GM21529 (cell line): ENCODE data around the gene ANKDD1A.
A peak's percentile ranks its signal among the peaks of the same experiment; 100 is the strongest.

Experiments used
- ATAC-seq: cut with Tn5 transposase; IDR thresholded peaks from one replicate; pipeline ENCODE4 v1.9.1; 2021; ENCODE audit not compliant: unreplicated experiment

The ANKDD1A gene

DNA sequence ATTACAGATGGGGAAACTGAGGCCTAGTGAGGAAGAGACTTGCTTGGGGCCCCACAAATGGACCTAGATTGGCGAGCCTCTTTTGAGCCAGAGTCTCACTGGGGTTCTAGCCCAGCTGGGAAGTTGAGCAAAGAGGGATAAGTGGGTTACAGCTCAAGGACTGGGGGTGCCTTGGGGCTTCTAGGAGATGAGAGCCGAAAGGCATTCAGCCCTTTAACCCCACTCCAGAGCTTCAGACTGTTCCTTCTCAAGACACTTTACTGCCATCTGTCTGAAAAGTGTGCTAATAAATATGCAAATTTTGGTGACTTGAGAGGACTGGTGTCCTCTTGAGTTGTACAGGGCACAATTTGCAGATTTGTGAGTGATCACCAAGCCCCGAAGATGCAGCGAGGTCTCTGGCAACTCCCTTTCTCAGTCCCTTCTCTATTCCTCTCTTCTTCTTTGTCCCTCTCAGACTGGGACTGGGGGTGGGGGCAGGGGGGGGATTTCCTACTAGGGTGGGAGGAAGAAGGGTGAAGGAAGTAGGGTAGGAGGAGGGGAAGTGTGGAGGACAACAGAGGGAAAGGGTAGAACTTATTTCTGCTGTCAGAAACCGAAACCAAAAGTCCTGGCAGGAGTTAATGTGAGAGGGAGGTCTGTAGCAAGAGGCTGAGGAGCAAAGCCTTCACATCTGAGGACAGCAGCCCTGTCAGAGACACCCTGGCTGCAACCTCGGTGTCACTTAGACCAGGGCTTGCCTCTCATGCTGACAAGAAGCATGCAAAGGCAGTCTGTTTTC, 16.2 kb upstream of the ANKDD1A start:
- peak; percentile 22 for ATAC-seq

DNA sequence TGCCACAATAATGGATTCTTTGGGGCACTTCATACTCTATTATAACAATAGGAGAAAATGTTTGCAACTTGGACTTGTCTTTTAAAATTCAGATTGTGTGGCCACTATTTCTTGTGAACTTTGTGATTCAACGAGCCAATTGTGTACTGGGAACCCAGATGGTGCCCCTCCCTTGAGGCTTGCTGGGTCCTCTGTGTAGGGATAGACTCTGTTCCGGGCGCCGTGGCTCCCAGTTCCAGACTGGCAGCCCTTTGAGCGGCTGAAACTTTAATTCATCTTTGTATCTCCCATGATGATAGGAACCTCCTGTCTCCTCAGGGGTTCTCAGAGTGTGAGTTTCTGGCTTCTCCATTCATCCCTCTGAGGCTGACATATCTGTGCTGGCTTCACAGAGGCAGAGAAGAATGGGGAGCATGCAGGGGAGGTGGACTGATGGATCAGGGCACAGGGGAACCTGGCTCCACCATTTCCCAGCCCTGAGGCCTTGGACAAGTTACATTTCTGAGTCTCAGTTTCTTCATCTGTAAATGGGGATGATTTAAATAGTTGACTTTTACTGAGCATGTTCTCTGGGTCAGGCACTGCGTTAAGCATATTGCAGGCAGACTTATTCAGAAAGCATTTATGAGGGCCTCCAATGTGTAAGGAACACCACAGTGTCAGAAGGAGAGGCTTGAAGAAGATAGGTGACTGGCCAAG, 15.2 kb upstream of the ANKDD1A start:
- no peak for ATAC-seq

DNA sequence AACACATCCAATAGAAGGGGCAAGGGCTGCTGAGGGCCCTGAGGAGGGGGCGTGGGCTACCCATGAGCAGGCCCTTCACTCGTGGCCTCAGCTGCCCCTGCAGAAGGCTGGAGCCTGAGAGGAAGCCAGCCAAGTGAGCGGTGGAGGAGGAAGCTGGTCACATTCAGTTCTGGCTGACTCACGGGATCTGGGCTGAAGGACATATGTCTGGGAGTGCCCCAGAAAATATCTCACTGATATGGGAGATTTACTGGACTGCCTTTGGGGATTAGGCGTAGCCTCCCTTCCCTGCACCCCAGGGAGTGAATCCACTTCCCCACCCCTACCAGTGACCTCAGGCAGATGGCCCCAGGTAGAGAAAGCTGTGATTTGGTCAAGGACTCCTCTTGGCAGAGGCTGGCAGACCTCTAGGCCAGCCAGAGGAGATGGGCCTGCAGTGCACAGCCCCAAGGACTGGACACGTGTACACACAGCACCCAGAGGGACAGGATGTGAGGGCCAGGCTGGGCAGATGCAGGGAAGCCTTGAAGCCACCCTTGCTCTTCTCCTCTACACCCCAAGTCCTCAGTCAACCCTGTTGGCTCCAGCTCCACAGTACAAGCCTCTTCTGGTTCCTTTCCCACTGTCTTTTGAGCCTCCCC, 14.2 kb upstream of the ANKDD1A start:
- ATAC-seq = no peak

DNA sequence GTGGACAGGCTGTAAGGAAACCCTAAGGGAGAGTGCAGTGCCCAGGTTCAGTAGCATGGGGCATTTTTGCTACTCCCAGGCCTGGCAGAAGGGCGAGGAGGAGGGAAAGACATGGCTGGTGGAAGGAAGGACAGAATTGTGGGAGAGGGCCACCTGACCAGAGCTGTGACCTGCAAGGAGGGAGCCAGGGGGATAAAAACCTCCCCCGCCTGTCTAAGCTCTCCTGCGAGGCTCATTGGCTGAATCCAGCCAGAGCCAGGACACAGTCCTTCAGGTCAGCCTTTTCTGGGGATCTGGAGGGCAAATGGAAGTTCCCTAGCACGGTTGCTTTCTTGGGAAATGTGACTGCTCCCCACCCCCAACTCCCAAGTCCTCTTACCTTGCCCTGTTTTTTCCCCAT, 13.3 kb upstream of the ANKDD1A start:
- ATAC-seq = no peak

DNA sequence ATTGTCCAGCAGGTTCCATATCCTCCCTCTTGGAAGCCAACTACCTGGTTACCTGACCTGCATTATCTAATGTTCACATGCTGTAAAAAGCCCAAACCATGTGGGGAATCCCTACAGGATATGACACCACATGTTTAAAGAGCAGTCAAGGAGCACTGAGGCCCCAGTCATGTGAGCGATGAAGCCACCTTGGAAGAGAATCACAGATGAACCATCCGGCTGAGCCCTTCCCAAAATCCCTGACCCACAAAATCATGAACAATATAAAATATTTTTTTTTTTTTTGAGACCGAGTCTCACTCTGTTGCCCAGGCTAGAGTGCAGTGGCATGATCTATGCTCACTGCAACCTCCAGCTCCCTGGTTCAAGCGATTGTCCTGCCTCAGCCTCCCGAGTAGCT, 10.6 kb upstream of the ANKDD1A start:
- no peak for ATAC-seq

DNA sequence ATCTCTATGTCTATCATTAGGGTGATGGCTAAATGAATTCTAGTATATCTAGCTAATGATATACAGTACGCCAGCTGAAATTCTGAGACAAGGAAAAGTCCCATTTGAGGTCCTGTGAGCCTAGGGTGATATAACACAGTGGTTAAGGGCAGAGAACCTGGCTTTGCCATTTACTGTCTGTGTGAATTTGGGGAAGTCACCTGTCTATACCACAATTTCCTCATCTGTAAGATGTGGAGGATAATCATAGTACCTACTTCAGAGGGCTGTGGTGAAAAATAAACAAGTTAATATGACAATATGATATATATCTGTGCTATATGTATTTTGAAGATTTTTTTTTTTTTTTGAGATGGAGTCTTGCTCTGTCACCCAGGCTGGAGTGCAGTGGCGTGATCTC, 9.8 kb upstream of the ANKDD1A start:
- ATAC-seq = no peak

DNA sequence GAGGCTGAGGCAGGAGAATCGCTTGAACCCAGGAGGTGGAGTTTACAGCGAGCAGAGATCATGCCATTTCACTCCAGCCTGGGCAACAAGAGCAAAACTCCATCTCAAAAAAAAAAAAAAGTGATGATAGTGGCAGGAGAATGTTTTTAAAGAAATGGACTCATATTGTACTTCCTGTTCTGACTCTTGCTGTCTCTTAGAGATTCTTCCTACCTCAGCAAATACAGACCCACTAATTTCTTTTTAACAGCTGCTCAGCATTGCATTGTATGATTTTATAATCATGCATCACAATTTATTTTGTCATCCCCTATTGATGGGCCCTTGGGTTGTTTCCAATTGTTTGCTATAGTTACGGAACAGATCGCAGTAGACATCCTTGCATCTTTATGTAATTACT, 8.8 kb upstream of the ANKDD1A start:
- ATAC-seq = no peak

DNA sequence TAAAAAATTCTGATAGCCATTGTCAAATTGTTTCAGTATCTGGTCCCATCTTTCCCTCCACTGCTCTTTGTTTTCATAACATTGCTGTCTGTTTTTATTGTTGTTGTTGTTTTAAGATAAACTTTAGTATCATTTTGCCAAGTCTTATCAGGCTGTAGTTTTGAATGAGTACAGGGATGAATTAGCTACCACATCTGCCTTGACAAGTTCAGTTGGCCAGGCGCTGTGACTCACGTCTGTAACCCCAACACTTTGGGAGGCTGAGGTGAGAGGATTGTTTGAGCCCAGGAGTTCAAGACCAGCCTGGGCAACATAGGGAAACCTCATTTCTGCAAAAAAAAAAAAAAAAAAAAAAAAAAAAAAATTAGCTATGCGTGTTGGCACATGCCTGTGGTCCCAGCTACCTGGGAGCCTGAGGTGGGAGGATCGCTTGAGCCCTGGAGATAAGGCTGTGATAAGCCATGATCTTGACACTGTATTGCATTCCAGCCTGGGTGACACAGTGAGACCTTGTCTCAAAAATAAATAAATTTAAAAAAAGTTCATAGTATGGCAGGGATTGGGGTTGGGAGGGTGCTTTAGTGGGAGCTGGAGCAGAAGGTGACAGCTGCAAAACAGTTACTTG, 8.3 kb upstream of the ANKDD1A start:
- ATAC-seq = no peak

DNA sequence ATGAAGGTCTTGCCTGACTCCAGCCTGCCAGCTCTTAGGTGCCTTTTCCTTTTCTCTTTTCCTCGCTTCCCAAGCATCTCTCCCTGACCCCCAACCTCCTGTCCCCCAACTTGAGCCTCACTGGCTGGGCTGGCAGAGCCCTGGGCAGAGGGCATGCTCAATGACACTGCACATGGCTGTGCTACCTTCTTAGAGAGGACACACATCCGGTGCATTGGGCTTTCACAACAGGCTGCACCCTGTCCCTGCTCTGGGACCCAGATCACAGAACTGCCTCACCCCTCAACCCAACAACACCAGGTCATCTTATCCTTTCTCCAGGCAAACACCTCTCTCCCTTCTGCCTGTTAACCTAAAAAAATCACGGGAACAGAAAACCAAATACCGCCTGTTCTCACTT, 7.5 kb upstream of the ANKDD1A start:
- no peak for ATAC-seq

DNA sequence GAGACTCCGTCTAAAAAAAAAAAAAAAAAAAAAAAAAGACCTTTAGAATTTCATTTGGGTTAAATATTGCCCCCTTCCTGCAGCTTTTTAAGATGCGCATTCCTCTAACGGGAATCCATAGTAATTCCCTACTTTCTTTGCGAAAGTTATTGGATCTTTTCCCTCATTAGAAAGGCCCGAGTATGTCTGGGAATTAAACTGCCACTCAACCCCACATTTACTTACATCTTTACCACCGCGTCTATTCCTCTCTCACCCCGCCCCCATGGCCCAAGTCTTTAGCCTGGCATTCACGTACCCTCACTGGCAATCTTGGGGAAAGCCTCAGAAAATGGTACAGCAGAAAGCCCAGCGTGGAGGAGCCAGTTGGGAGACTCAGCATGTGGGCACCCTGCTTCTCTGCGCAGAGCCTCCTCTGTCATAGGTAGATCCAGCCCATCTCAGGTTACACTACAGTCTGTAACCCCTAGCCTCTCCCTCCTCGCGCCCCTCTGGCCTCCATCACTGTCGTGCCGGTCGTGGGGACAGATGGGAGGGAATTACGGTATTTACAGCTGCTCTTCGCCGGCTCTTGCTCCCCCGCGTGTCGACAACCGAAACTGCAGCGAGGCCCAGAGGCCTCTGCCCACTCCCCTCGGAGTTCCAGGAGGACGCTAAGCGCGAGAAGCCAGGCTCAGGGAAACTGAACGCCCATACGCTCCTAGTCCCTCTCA, 6.4 kb upstream of the ANKDD1A start:
- no peak for ATAC-seq

DNA sequence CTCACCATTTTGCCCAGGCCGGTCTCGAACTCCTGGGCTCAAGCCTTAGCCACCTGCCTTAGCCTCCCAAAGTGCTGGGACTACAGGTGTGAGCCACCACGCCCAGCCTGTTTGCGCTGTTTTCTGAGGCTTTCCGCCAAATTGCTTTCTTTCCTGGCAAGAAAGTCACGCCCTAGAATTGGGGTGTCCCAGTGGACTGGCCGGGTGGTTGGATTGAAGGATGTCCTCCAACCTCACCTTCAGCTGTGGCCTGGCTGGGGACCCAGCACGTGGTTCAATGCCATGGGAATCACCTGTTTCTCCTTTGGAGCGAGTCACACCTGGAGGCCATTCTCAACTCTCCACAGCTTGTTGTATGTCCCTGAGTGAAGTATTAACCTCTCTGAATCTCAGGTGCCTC, 5.8 kb upstream of the ANKDD1A start:
- no peak for ATAC-seq

DNA sequence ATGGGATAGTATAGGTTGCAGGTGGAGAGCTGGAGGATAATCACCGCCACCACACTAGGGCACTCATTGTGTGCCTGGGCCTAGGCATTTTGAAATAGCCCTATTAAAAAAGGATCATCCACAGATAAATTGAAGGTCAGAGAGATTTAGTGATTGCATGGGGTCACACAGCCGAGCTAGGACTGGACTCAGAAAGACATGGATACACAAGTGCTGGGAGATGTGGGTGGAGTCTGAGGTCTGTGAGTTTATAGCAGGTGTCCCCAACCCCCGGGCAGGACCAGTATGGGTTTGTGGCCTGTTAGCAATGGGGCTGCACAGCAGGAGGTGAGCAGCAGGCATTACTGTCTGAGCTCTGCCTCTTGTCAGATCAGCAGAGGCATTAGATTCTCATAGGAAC, 5.3 kb upstream of the ANKDD1A start:
- no peak for ATAC-seq

DNA sequence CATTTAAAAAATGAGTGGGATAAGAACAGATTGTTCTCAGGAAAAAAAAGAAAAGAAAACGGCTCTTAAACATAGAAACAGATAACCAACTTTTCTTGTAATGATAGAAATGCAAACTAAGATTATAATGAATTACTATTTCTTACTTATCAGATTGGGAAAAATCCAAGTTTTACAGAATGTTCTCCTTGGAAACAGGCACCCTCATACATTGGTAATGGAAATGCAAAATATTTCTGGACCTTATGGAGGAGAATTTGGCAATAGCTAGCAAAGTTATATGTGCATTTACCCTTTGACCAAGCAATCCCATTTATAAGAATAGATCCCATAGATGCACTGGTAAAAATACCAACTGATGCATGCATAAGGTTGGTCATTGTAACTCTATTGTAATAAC, 3.7 kb upstream of the ANKDD1A start:
- ATAC-seq = no peak

DNA sequence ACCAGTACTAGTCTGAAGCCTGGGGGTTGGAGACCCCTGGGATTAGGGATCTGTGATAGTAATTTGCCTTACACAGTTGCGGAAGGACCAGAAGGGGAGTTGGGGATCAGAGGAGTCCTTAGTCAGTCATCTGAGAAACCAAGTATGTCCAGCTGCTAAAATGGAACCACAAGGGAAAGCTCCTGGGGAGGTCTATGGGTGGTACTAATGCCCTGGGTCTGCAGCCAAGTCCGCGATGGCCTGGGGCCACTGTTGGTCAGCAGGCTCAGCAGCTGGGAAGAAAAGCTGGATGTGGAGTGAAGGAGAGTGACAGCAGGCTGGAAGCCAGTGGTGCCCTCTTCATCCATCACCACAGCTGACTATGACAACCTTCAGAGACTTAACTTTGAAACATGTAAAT, 2.2 kb upstream of the ANKDD1A start:
- ATAC-seq = no peak

DNA sequence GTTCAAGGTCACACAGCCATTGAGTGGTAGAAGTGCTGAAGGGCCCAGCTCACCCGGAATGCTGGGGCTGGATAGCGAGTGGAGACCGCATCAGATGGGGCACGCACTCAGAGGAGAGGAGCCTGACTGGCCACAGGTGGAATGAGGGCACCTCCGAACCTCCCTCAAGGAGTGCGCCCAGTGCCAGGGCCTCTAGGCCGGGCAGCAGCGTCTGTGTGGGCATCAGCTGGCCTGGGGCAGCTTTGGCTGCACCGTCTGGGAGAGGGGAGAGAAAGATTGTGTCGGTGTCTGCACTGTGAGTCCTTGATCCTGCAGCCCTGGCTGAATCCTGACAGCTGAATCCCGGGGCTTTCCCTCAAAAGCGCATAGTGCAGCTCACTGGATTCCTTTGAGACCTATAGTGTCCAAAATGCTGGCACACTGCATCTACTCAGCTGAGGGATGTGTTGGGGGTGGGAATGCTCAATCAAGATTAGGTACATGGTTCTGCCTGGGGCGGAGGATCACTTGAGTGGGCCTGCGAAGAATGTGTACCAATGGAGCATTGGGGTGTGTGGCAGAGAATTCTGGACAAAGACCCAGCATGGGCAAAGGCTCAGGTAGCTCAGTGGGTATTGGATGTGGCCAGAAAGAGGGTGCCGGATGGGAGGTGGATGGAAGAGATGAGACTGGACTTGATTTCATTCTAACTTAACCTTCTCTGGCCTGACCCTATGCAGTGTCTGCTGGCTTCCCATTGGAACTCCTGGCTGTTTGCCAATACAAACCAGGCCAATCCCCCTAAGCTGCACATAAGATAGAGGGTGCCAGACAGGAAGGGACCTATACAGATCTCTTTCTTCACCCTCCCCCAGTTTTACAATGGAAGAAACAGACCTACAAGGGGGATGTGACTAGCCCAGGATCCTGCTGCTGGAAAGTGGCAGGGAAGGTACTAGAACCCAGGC, 950 bp downstream of the ANKDD1A start:
- ATAC-seq = no peak

DNA sequence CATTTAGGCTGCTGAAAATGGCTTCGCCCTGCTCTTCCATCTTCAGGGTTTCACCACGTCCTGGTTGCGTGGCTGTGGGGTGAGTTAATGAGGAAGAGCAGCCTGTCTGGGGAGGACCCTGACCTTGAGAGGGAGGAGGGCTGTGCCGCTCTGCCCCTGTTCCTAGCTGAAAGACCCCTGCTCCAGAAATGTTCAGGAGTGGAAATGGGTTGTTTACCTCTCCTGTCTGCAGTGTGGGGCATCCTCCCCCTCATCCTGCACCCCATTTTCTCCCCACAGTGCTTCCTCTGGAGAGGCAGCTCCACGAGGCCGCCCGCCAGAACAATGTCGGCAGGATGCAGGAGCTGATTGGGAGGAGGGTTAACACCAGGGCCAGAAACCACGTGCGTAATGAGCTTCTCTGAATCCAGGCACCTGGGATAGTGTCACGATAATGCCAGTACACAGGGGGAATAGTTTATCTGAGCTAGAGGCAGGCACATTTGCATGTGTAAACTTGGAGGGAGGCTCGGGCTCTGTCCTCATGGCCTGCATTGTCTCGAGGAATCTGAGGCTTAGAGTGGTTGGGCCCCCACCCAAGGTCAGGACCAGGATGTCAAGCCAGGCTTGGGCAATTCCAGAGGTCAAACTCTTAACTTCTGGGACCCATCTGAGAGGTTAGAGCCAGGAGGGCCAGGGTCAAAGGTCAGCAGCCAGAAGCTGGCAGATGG, 4.0 kb downstream of the ANKDD1A start:
- no peak for ATAC-seq

DNA sequence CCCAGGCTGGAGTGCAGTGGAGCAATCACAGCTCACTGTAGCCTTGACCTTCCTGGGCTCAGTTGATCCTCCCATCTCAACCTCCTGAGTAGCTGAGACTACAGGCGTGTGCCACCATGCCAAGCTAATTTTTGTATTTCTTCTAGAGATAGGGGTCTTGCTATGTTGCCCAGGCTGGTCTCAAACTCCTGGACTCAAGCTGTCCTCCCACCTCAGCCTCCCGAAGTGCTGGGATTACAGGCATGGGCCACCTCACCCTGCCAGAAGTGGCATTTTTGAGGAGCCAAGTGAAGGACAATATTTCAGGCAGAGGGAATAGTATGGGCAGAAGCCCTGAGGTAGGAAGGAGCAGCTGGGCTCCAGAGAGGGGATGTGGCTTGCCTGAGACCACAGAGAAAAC, 4.7 kb downstream of the ANKDD1A start:
- ATAC-seq = no peak

DNA sequence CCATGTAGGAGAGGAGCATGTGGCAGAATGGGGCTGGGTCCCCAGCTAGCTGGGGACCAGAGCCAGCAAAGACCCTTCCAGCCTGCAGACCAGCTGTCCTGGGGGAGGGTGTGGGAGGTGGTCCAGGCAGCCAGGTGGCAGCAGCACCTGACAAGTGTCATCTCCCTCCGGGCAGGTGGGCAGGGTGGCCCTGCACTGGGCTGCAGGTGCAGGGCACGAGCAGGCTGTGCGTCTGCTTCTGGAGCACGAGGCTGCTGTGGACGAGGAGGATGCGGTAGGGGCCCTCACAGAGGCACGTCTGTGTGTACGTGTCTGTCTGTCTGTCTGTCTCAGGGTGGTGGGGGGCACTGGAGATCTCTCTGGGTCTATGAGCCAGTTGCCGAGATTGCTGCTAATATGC, 5.5 kb downstream of the ANKDD1A start:
- no peak for ATAC-seq

DNA sequence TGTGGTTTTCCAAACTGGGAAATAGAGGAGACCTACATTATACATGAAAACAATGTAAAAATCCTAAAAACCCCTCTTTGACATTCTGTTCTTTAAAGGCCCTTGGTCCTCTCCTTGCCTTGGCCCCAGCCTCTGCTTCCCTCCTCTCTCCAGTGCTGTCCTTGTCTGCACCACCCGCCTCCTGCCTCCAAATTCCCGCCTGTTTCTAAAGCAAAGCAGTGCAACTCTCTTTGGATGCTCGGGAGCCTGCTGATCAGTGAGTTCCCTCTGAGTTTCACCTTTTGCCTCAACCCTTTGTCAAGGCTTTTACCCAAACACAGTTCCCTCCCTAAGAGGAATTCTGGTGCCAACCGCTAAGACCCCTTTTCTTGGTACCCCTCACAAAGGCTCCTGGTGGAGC, 8.0 kb downstream of the ANKDD1A start:
- ATAC-seq = no peak
